ENCODE data around the gene SEPTIN10. TPM values are rescaled to one million over a fixed set of nuclear protein-coding genes. Genes with fewer than 3 reads are reported as not detected.

SEPTIN10 gene
- total and polyA plus RNA-seq, 2 experiments from 2014 or later = 52.3 to 85.1 TPM

GRCh38 chr2:109609352-109610024, 4.3 kb downstream of the SEPTIN10 start (continued):
- no peak for TF ChIP-seq ETS1 (IDR thresholded peaks at IDR 0.05)
- TF ChIP-seq, protein P1, sequence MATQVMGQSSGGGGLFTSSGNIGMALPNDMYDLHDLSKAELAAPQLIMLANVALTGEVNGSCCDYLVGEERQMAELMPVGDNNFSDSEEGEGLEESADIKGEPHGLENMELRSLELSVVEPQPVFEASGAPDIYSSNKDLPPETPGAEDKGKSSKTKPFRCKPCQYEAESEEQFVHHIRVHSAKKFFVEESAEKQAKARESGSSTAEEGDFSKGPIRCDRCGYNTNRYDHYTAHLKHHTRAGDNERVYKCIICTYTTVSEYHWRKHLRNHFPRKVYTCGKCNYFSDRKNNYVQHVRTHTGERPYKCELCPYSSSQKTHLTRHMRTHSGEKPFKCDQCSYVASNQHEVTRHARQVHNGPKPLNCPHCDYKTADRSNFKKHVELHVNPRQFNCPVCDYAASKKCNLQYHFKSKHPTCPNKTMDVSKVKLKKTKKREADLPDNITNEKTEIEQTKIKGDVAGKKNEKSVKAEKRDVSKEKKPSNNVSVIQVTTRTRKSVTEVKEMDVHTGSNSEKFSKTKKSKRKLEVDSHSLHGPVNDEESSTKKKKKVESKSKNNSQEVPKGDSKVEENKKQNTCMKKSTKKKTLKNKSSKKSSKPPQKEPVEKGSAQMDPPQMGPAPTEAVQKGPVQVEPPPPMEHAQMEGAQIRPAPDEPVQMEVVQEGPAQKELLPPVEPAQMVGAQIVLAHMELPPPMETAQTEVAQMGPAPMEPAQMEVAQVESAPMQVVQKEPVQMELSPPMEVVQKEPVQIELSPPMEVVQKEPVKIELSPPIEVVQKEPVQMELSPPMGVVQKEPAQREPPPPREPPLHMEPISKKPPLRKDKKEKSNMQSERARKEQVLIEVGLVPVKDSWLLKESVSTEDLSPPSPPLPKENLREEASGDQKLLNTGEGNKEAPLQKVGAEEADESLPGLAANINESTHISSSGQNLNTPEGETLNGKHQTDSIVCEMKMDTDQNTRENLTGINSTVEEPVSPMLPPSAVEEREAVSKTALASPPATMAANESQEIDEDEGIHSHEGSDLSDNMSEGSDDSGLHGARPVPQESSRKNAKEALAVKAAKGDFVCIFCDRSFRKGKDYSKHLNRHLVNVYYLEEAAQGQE (IDR thresholded peaks at IDR 0.05; ENCODE audit: unreplicated experiment) = no peak

GRCh38 chr2:109607766-109608165, 6.0 kb downstream of the SEPTIN10 start:
- DNase-seq (ENCODE audit: low spot score) (no peak), ATAC-seq (peak; percentile 35; the same call in 2 of the 3 replicates)
- Histone ChIP-seq H3K4me3 (no peak overlapping the region), H3F3A (replicated peaks; ENCODE audit: low read depth) (no peaks in the 10 kb centered on the region), H3K27ac (ENCODE audit: low read depth) (no peak overlapping the region), H3K27me3 (ENCODE audit: insufficient read depth) (no peaks in the 10 kb centered on the region), H3K79me2 (replicated peaks; ENCODE audit: insufficient read depth) (peaks cover 98% of the 10 kb centered on the region), H3K9me2 (ENCODE audit: insufficient read depth) (no peaks in the 10 kb centered on the region), H4K20me1 (replicated peaks; ENCODE audit: insufficient read depth) (peaks cover 25% of the 10 kb centered on the region), H3K4me1 (ENCODE audit: insufficient read depth) (peaks cover 27% of the 10 kb centered on the region), H3K36me3 (ENCODE audit: insufficient read depth) (no peaks in the 10 kb centered on the region), H3K4me2 (no peak overlapping the region), H2AFZ (no peak overlapping the region)
- H3K27ac Mint-ChIP-seq = no peak overlapping the region
- H3K4me1 Mint-ChIP-seq = peaks cover 33% of the 10 kb centered on the region
- H3K27me3 Mint-ChIP-seq (ENCODE audit: insufficient read depth, low read depth, poor library complexity) = peaks cover 8% of the 10 kb centered on the region
- H3K36me3 Mint-ChIP-seq (ENCODE audit: low read depth) = peaks cover 4% of the 10 kb centered on the region
- H3K4me3 Mint-ChIP-seq = no peak overlapping the region
- H3K9me3 Mint-ChIP-seq = peaks cover 3% of the 10 kb centered on the region; the same call in 2 of the 3 replicates
- TF ChIP-seq, protein P1 (IDR thresholded peaks at IDR 0.05; ENCODE audit: unreplicated experiment) = no peak
- no peak for TF ChIP-seq ZNF331 (CRISPR knock-in tag; IDR thresholded peaks at IDR 0.05; ENCODE audit: low read depth)
- TF ChIP-seq EZH2phosphoT487 (IDR thresholded peaks at IDR 0.05; ENCODE audit: unreplicated experiment) = no peak
- TF ChIP-seq NANOG (IDR thresholded peaks at IDR 0.05; ENCODE audit: borderline replicate concordance) = no peak
- no peak for TF ChIP-seq JUNB (IDR thresholded peaks at IDR 0.05; ENCODE audit: unreplicated experiment)
- TF ChIP-seq CREB1 (CRISPR knock-in tag; IDR thresholded peaks at IDR 0.05; ENCODE audit: low read depth) = no peak
- no peak for TF ChIP-seq STAT1 (IDR thresholded peaks at IDR 0.05; ENCODE audit: unreplicated experiment)
- TF ChIP-seq ZNF462 (CRISPR knock-in tag; IDR thresholded peaks at IDR 0.05) = no peak
